Endometrial microvascular endothelial cells (primary cell): ENCODE measurements around the gene ARHGEF3. TPM values are rescaled to one million over a fixed set of nuclear protein-coding genes. Genes with fewer than 3 reads are reported as not detected.
"Not testable (repeated sequence)": the region's sequence is repeated elsewhere in the genome, so short reads cannot be mapped to it uniquely, and the experiment has no call there.

Source experiments
- in situ Hi-C: cut with HindIII; loops from 2 replicates; pipeline ENCODE4 v1.10.0; 2017; ENCODE audit warnings: low sequenced_read_pairs, low pct_unique_long_range_greater_than_20kb; ENCODE audit errors: inconsistent ontology term
- total RNA-seq: library from RNA; depleted of rRNA; stranded (reverse); fragments of >200 nt; gene quantifications from one replicate; pipeline ENCODE4 v1.2.3, GENCODE V29; 2015; ENCODE audit errors: inconsistent ontology term

Gene ARHGEF3
- total RNA-seq, 1 donor from 2014 or later = 11.0 TPM

- in situ Hi-C loops = no loop called here
Measured at GRCh38 chr3:56700151-56700550, 101.6 kb downstream of the ARHGEF3 start.

DNA sequence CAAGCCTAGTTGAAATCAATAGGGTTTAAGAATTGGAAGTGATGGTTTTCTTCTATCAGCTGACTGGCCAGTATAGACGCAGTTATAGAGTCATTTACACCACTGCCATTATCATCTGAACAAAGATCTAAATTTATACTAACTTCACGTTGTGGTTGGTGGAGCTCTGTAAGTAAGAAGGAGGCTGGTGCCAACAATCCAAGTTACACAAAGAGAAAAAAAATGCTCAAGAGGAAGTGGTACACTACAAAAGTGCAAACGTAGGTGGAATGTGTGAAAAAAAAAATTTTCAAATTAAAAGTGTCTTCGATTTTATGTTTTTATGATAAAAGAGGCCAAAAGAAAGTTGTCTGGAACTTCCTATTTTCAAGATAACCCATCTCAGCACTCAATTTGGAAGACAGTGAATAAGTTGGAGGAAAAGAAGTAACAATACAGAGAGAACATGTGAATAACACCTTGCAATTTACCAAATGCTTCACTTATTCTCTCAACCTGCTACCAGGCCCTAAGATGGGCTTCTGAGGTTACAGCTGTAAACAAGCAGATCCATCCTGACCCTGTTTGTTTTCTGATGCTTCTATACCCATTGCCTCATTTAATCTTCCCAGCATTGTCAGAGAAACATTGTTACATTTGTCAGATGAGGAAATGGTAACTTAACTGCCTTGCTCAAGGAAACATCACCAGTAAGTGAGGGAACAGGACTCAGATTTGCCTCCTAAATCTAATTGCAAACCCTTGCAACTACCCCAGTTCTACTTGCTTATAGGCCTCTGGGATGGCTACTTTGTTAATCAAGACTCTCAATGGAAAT lies 106.7 kb downstream of the ARHGEF3 start:
- in situ Hi-C loops = no loop called here

DNA sequence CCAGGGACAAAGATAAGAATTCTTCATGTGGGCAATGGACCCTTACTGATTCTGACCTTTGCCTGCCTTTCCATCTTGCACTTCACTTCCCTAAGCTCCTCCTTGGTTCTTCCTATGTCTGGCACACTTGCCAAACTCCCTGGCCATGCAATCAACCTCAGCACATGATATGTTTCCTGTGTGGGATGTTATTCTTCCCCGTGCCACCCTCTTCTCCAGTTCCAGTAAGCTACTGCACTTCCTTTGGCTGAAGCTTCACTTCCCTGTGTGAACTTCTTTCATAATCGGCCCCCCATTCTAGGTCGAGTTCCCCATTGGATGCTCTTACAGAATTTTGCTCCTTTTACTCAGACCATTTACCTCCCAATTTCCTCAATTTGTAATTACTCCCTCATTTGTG lies 108.0 kb downstream of the ARHGEF3 start:
- in situ Hi-C loops = no loop called here

DNA sequence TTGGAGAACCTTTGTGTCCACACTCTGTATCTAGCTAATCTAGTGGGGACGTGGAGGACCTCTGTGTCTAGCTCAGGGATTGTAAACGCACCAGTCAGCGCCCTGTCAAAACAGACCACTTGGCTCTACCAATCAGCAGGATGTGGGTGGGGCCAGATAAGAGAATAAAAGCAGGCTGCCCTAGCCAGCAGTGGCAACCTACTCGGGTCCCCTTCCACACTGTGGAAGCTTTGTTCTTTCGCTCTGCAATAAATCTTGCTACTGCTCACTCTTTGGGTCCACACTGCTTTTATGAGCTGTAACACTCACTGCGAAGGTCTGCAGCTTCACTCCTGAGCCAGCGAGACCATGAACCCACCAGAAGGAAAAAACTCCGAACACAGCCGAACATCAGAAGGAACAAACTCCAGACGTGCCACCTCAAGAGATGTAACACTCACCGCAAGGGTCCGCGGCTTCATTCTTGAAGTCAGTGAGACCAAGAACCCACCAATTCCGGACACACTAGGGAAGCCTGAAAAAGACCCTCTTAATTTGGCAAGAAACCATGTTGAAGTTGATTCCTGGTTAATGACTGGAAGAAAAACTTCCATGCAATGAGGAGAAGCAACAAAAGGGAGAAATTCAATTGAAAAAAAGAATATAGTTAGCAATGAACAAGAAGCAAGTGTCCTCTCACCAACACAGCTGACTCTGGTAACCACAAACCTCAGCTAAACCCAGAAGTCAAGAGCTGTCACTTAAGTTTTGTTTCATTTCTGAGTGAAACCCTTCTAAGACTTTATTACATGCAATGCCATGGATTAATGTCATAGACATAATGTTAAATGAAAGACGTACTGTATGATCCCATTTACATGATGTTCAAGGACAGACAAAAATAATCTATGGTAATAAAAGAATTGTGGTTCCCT lies 109.0 kb downstream of the ARHGEF3 start:
- in situ Hi-C loops = not testable (repeated sequence)

GRCh38 chr3:56692001-56692365 lies 109.8 kb downstream of the ARHGEF3 start:
- in situ Hi-C loops = not testable (repeated sequence)

GRCh38 chr3:56691165-56692000 lies 110.4 kb downstream of the ARHGEF3 start:
- in situ Hi-C loops = no loop called here

- in situ Hi-C loops = no loop called here
Measured at GRCh38 chr3:56689303-56689702, 112.4 kb downstream of the ARHGEF3 start.

- in situ Hi-C loops = no loop called here
Measured at GRCh38 chr3:56688191-56688590, 113.6 kb downstream of the ARHGEF3 start.

GRCh38 chr3:56684029-56684428 lies 117.7 kb downstream of the ARHGEF3 start:
- in situ Hi-C loops = no loop called here

DNA sequence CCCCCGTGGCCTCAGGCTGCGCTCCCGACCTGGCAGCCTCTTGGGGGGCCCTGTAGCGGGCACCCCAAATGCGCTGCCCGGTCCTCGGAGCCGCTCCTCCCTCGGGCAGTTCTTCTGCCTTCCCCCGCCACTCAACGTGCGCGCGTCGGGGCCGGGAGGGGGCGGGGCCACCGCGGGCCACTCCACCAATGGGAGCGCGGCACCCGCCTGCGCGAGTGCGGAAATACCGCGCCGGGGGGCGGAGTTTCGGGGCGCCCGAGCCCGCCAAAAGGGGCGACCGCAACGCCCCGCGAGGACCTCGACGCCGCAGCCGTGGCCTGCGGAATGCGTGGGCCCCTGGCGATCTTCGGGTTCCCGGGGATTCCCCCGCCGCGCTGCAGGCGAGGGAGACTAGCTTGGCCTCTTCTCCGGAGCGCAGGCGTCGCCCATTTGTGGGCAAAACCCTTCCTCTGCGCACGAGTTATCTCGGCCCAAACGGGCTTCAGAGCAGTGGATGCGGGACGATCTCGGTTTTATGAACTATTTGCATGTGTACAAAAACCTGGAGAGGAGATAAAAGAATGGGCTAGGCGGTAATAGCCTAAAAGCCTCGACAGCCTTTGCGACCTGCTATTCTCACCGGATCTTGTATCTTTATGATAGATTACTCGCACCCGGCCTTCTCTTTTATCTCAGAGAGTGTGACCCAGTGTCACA lies 118.5 kb downstream of the ARHGEF3 start, which contains the start of gene TASOR:
Gene TASOR, minus strand, starts transcription at position 144 of the 696 bp plus-strand sequence. CDS start 259 bp downstream, outside the sequence.
- in situ Hi-C loops = no loop called here

DNA sequence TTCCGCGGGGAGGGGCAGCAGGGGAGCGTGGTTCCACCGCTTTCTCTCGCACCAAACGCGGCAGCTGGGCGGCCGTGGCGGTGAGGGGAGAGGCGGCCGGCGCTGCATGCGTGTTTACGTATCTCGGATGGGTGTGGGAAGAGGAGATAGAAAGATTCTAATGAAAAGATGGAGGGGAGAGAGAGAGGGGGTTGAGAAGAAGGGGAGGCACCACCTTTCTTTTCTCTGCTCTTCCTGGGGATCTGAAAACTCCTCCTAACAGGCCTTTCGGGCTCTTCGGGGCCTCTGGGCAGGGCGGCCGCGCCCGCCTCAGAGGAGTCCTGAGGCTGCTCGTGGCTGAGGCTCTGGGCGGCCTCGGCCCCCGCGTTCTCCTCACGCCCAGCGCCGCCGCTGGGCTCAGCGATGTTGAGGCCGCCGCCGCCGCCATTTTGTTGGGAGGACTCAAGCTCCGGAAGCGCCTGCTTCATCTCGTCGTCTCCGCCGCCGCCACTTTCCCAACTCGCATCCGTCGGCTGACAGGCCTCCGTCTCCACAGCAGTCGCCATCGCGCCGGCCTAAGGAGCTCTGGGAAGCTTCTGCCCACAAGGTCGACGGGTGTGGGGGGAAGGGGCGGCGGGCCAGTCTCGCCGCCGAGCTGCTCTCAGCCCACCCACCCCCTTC lies 119.2 kb downstream of the ARHGEF3 start:
- in situ Hi-C loops = no loop called here

GRCh38 chr3:56681984-56682461 lies 119.7 kb downstream of the ARHGEF3 start:
- in situ Hi-C loops = no loop called here

GRCh38 chr3:56680054-56680580 lies 121.6 kb downstream of the ARHGEF3 start:
- in situ Hi-C loops = no loop called here

Other genes with a start within 250 kb of the ARHGEF3 start
- gene CCDC66, start 244.8 kb downstream of the ARHGEF3 start, total RNA-seq = 4.6 TPM
- 60.9 TPM for gene TASOR, start 118.7 kb downstream of the ARHGEF3 start, total RNA-seq